ENCODE measurements around the gene RNASET2.

DNA sequence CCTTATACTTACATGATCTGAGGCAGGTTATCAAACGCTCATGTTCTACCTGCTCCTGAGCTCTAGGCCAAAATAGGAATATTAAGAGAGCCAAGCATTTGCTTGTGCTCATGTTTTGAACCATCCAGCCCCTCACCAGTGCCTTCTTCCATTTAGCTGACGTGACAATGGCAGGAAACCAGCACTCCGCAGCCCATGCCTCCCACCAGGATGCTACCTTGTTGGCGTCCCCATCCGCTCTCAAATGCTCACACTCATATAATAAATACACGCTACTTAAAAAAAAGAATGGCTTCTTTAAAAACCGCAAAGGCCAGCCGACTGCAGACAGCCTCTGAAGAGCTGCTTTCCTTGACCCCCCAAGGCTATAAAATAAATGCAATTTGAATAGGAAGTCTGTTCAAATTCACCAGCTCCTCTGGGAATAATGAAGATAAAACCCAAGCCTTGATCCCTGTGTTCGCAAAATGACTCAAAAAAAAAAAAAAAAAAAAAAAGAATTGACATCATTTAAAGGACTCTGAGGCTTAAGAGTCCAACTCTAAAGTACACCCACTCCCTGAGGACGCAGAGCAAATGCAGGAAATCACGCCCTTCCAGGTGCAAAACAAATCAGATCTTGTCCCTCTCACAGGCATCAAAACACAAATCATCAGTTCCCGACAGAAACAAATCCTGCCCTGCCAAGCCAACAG is 29.0 kb downstream of the RNASET2 start:
- TF ChIP-seq, protein P1, sequence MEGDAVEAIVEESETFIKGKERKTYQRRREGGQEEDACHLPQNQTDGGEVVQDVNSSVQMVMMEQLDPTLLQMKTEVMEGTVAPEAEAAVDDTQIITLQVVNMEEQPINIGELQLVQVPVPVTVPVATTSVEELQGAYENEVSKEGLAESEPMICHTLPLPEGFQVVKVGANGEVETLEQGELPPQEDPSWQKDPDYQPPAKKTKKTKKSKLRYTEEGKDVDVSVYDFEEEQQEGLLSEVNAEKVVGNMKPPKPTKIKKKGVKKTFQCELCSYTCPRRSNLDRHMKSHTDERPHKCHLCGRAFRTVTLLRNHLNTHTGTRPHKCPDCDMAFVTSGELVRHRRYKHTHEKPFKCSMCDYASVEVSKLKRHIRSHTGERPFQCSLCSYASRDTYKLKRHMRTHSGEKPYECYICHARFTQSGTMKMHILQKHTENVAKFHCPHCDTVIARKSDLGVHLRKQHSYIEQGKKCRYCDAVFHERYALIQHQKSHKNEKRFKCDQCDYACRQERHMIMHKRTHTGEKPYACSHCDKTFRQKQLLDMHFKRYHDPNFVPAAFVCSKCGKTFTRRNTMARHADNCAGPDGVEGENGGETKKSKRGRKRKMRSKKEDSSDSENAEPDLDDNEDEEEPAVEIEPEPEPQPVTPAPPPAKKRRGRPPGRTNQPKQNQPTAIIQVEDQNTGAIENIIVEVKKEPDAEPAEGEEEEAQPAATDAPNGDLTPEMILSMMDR (conservative IDR thresholded peaks at IDR 0.05 in 1 of 2, IDR thresholded peaks at IDR 0.05 in 1 of 2; ENCODE audit: low read depth in 1 of 2, low read length in 2 of 2) = no peak
- no peak for TF ChIP-seq EZH2 (IDR thresholded peaks at IDR 0.05; ENCODE audit: low read length, missing control alignments)
